H1 (cell line): ENCODE data around the gene LY6G5B. TPM values are rescaled to one million over a fixed set of nuclear protein-coding genes. Genes with fewer than 3 reads are reported as not detected.
A peak's percentile ranks its signal among the peaks of the same experiment; 100 is the strongest.

ENCODE experiments used
- CTCF ChIA-PET: fragments of 300-600 bp; sonication (Branson Sonifier 250); formaldehyde crosslinking; loops from one replicate; lab custom pipeline; 2021; ENCODE audit not compliant: partially characterized antibody; lab: Charles Lee
- POLR2A ChIA-PET: fragments of 300-600 bp; sonication (Branson Sonifier 250); formaldehyde crosslinking; loops from one replicate; lab custom pipeline; 2021; ENCODE audit warnings: inconsistent platforms; ENCODE audit not compliant: partially characterized antibody; lab: Charles Lee
- DNase-seq, 2 experiments: peaks; one replicate each; pipeline versions ENCODE4 v3.0.0 to v3.0.0-alpha.2; 2010 to 2022; ENCODE audit warnings: low spot score in 2 of 2, low read depth in 1 of 2, mixed read lengths in 1 of 2
- FAIRE-seq: peaks from 2 replicates; lab custom pipeline; 2011; peaks lifted over from hg19 to GRCh38; lab: Jason Lieb, UNC
- H2AFZ ChIP-seq: 2 replicates; pipeline ENCODE4 v1.8.1; 2012; ENCODE audit warnings: low read length, inconsistent platforms
- H2AK5ac ChIP-seq: 2 replicates; pipeline ENCODE4 v1.6.1; 2013; ENCODE audit warnings: low read depth, low read length
- H2BK120ac ChIP-seq: replicated peaks from 2 replicates; pipeline ENCODE3; 2013; ENCODE audit warnings: low read depth, low read length, inconsistent platforms
- H2BK12ac ChIP-seq: 2 replicates; pipeline ENCODE4 v1.6.1; 2013; ENCODE audit warnings: low read depth, low read length
- H2BK15ac ChIP-seq: 2 replicates; pipeline ENCODE4 v1.6.1; 2013; ENCODE audit warnings: low read length
- H2BK20ac ChIP-seq: 2 replicates; pipeline ENCODE4 v1.6.1; 2013; ENCODE audit warnings: low read length
- H2BK5ac ChIP-seq: 2 replicates; pipeline ENCODE4 v1.6.1; 2013; ENCODE audit warnings: low read depth, low read length
- H3K14ac ChIP-seq: 2 replicates; pipeline ENCODE4 v1.6.1; 2013; ENCODE audit warnings: inconsistent platforms; ENCODE audit not compliant: insufficient read length
- H3K18ac ChIP-seq: 2 replicates; pipeline ENCODE4 v1.6.1; 2013; ENCODE audit warnings: low read length; ENCODE audit errors: extremely low read depth
- H3K23ac ChIP-seq: 2 replicates; pipeline ENCODE4 v1.6.1; 2013; ENCODE audit warnings: inconsistent platforms; ENCODE audit not compliant: insufficient read length
- H3K23me2 ChIP-seq: 2 replicates; pipeline ENCODE4 v1.6.1; 2013; ENCODE audit warnings: low read depth, low read length
- H3K27ac ChIP-seq: 2 replicates; pipeline ENCODE4 v1.6.1; 2011; ENCODE audit warnings: low read depth, low read length, inconsistent platforms
- H3K27me3 ChIP-seq, 4 experiments: replicated peaks in 1 of 4; 1 replicate in 1 of 4; 2 replicates in 3 of 4; pipeline versions ENCODE4 v1.6.1 to v1.8.1; 2011 to 2013; ENCODE audit warnings: low read length in 3 of 4, mild to moderate bottlenecking in 3 of 4, inconsistent platforms in 2 of 4, mixed read lengths in 2 of 4, moderate library complexity in 1 of 4; ENCODE audit not compliant: control insufficient read depth in 3 of 4, insufficient read depth in 3 of 4; ENCODE audit errors: extremely low read depth in 1 of 4
- H3K36me3 ChIP-seq, 4 experiments: 2 replicates each; pipeline versions ENCODE4 v1.6.1 to v1.8.1; 2011 to 2013; ENCODE audit warnings: mild to moderate bottlenecking in 4 of 4, low read length in 3 of 4, moderate library complexity in 2 of 4, control low read depth in 1 of 4, inconsistent platforms in 1 of 4; ENCODE audit not compliant: insufficient read depth in 4 of 4, control insufficient read depth in 2 of 4
- H3K4ac ChIP-seq: replicated peaks from 2 replicates; pipeline ENCODE3; 2013; ENCODE audit warnings: low read length, low read depth, mixed read lengths, inconsistent platforms; ENCODE audit not compliant: insufficient read length
- H3K4me1 ChIP-seq, 4 experiments: replicated peaks in 1 of 4; 1 replicate in 1 of 4; 2 replicates in 3 of 4; pipeline versions ENCODE4 v1.6.1 to v1.8.1; 2011 to 2013; ENCODE audit warnings: low read length in 3 of 4, inconsistent platforms in 2 of 4, mixed read lengths in 1 of 4; ENCODE audit not compliant: insufficient read depth in 4 of 4, control insufficient read depth in 3 of 4
- H3K4me2 ChIP-seq, 2 experiments: 2 replicates each; pipeline versions ENCODE4 v1.6.1 to v1.8.1; 2011 to 2013; ENCODE audit warnings: low read depth in 2 of 2, low read length in 2 of 2, control low read depth in 1 of 2, inconsistent platforms in 1 of 2, mild to moderate bottlenecking in 1 of 2; ENCODE audit not compliant: insufficient read depth in 1 of 2
- H3K4me3 ChIP-seq, 4 experiments: fragments of 200-600, 300-600 bp in 1 of 4; sonication (generic), shearing (Covaris generic), sonication (Bioruptor Twin) in 1 of 4; 2 replicates each; pipeline versions ENCODE4 v1.5.1 to v1.8.1; 2011 to 2016; ENCODE audit warnings: low read length in 4 of 4, low read depth in 3 of 4, control low read depth in 2 of 4, inconsistent platforms in 2 of 4, mild to moderate bottlenecking in 2 of 4, mixed read lengths in 1 of 4, moderate library complexity in 1 of 4; ENCODE audit not compliant: insufficient read depth in 2 of 4; ENCODE audit errors: extremely low read depth in 1 of 4
- H3K56ac ChIP-seq: replicated peaks from 2 replicates; pipeline ENCODE3; 2013; ENCODE audit warnings: low read depth, mild to moderate bottlenecking, mixed read lengths, low read length, inconsistent platforms; ENCODE audit not compliant: insufficient read length
- H3K79me1 ChIP-seq: 2 replicates; pipeline ENCODE4 v1.6.1; 2013; ENCODE audit warnings: low read depth, low read length, control low read depth
- H3K79me2 ChIP-seq, 2 experiments: 2 replicates each; pipeline versions ENCODE4 v1.6.1 to v1.8.1; 2012 to 2013; ENCODE audit warnings: low read length in 2 of 2, mild to moderate bottlenecking in 2 of 2, inconsistent platforms in 1 of 2; ENCODE audit not compliant: insufficient read depth in 2 of 2, control insufficient read depth in 1 of 2
- H3K9ac ChIP-seq, 4 experiments: replicated peaks in 1 of 4; 1 replicate in 1 of 4; 2 replicates in 3 of 4; pipeline versions ENCODE4 v1.6.1 to v1.8.1; 2011 to 2013; ENCODE audit warnings: low read depth in 3 of 4, low read length in 3 of 4, control low read depth in 2 of 4, mild to moderate bottlenecking in 2 of 4, moderate library complexity in 2 of 4, inconsistent platforms in 1 of 4; ENCODE audit errors: extremely low read depth in 1 of 4
- H3K9me3 ChIP-seq, 2 experiments: 2 replicates each; pipeline versions ENCODE4 v1.6.1 to v1.8.1; 2012 to 2013; ENCODE audit warnings: mild to moderate bottlenecking in 2 of 2, moderate library complexity in 2 of 2, control low read depth in 1 of 2, inconsistent platforms in 1 of 2, low read depth in 1 of 2, low read length in 1 of 2, mixed read lengths in 1 of 2; ENCODE audit not compliant: insufficient read depth in 2 of 2
- H4K20me1 ChIP-seq, 2 experiments: replicated peaks in 1 of 2; 2 replicates each; pipeline versions ENCODE3 to v1.8.1; 2011 to 2013; ENCODE audit warnings: inconsistent platforms in 2 of 2, low read length in 2 of 2, mild to moderate bottlenecking in 1 of 2; ENCODE audit not compliant: insufficient read depth in 2 of 2, control insufficient read depth in 1 of 2
- H4K5ac ChIP-seq: 2 replicates; pipeline ENCODE4 v1.6.1; 2013; ENCODE audit warnings: low read length, low read depth, mixed read lengths, inconsistent platforms; ENCODE audit not compliant: insufficient read length
- H4K8ac ChIP-seq: 2 replicates; pipeline ENCODE4 v1.8.0; 2013; ENCODE audit warnings: mild to moderate bottlenecking, moderate library complexity, low read length, inconsistent platforms; ENCODE audit not compliant: insufficient read depth; ENCODE audit errors: extremely low read depth
- H4K91ac ChIP-seq: replicated peaks from 2 replicates; pipeline ENCODE3; 2013; ENCODE audit warnings: low read length, mixed read lengths, inconsistent platforms; ENCODE audit not compliant: insufficient read length
- CTBP2 ChIP-seq: IDR thresholded peaks from 2 replicates; pipeline ENCODE4 v1.7.0; 2011; ENCODE audit warnings: borderline replicate concordance, mild to moderate bottlenecking, moderate library complexity, mixed read lengths, low read length; ENCODE audit not compliant: insufficient read depth, insufficient read length
- EP300 ChIP-seq, 2 experiments: IDR thresholded peaks; 1 replicate in 1 of 2; 2 replicates in 1 of 2; pipeline ENCODE4 v1.6.1; 2011 to 2012; ENCODE audit warnings: low read depth in 2 of 2, low read length in 2 of 2, mild to moderate bottlenecking in 2 of 2, borderline replicate concordance in 1 of 2, inconsistent platforms in 1 of 2, moderate library complexity in 1 of 2
- MAFK ChIP-seq: IDR thresholded peaks from 2 replicates; pipeline ENCODE4 v1.6.1; 2012; ENCODE audit warnings: low read depth, mild to moderate bottlenecking, improper control_type of control experiment, low read length
- NRF1 ChIP-seq: IDR thresholded peaks from 2 replicates; pipeline ENCODE4 v1.6.1; 2011; ENCODE audit warnings: mild to moderate bottlenecking, low read depth, low read length, improper control_type of control experiment
- SIRT6 ChIP-seq: IDR thresholded peaks from one replicate; pipeline ENCODE4 v1.7.1; 2012; ENCODE audit warnings: low read length, inconsistent platforms
- WGBS, 2 experiments: shearing (Covaris generic) in 1 of 2; methylation state at CpG; one replicate each; pipeline versions ENCODE4 v1.1.6 to v1.1.7; 2013 to 2015; ENCODE audit warnings: low lambda C conversion rate in 2 of 2, mixed read lengths in 2 of 2, inconsistent platforms in 1 of 2, low coverage in 1 of 2, missing lambda C conversion rate in 1 of 2; ENCODE audit not compliant: insufficient replicate concordance in 2 of 2, insufficient coverage in 1 of 2, insufficient read length in 1 of 2; ENCODE audit errors: extremely low coverage in 1 of 2, missing lambda C conversion rate in 1 of 2; 5-methylcytosine and 5-hydroxymethylcytosine counted together
- polyA plus RNA-seq, 7 experiments: library from polyadenylated mRNA; depleted of rRNA in 3 of 7; stranded (reverse) in 5 of 7; unstranded in 2 of 7; fragments of >200 nt in 5 of 7; fragments of 200-250 nt in 2 of 7; gene quantifications; 1 replicate in 5 of 7; 2 replicates in 1 of 7; 4 replicates in 1 of 7; pipeline versions ENCODE4 v1.2.1 to v1.2.3, GENCODE V29; 2011 to 2013; ENCODE audit warnings: missing spikeins in 2 of 7, mixed read lengths in 2 of 7
- total RNA-seq: library from RNA; stranded (reverse); fragmentation: NEBNext Ultra II Directional; extraction: Animal tissue kit (Norgen Biotek cat#: 25700); gene quantifications from 2 replicates; pipeline ENCODE4 v1.2.1, GENCODE V29; 2021

Gene LY6G5B
- total and polyA plus RNA-seq, 2 of the 8 experiments (the other 6 are each of a cell fraction or from before 2014, with no cell fraction given): 10.6 to 12.6 TPM

DNA sequence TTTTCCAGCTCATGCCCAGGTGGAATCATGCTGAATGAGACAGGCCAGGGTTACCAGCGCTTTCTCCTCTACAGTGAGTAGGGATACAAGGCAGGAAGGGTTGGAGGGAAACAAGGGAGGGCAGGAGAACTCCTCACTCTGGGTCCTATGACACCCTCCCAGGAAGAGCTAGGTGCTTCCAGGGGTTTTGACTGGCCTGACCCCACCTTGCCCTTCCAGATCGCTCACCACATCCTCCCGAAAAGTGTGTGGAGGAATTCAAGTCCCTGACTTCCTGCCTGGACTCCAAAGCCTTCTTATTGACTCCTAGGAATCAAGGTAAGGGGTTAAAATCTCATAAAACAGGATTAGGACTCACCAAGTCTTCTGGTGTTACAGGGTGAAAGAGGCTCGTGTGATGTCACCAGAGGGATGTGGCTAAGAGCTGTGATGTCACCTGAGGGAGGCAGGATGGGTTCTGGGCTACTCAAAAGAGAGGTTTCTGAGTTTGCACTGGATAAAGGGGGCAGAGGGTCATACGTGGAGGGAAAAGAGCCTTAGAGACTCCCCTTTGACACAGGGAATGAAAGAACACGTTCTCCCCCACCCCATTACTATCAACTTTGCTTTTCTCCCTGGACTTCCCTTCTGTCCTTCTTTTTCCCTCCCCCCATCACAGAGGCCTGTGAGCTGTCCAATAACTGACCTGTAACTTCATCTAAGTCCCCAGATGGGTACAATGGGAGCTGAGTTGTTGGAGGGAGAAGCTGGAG, 12.2 kb upstream of the LY6G5B start:
- no peaks in the 10 kb centered on the region for H3K27me3 ChIP-seq
- CTCF ChIA-PET: interaction anchor here (0.6 to 3.2 kb wide), 5 partner anchors 51 to 116 kb away, joined by 3 to 9 read pairs (median 6); no protein-coding TSS in a partner anchor
- H3K4me2 ChIP-seq: no peak overlapping the region
- H4K91ac ChIP-seq: no peak overlapping the region
- H4K20me1 ChIP-seq: peaks cover 0 to 3% of the 10 kb centered on the region in 2 experiments
- H3K14ac ChIP-seq: no peak overlapping the region
- DNase-seq: no peak
- H2BK120ac ChIP-seq: no peak overlapping the region
- no peak overlapping the region for H3K4me3 ChIP-seq
- no peak overlapping the region for H4K5ac ChIP-seq
- H2BK5ac ChIP-seq: peak overlapping the region; percentile 35; the same call in 1 of the 2 replicates
- no peak overlapping the region for H2AFZ ChIP-seq
- TF ChIP-seq SIRT6: no peak
- TF ChIP-seq CTBP2: no peak
- TF ChIP-seq EP300 (IDR thresholded peaks at IDR 0.05; ENCODE audit: borderline replicate concordance in 1 of 2, low read depth in 2 of 2, low read length in 2 of 2): no peak
- TF ChIP-seq NRF1: no peak
- no peak for TF ChIP-seq MAFK
- TF ChIP-seq, all 59 proteins: peak for 0
- no peak overlapping the region for H3K18ac ChIP-seq
- peaks cover 4% of the 10 kb centered on the region for H3K23me2 ChIP-seq
- H4K8ac ChIP-seq: no peak overlapping the region
- H2BK12ac ChIP-seq: no peak overlapping the region
- no peak overlapping the region for H3K56ac ChIP-seq
- POLR2A ChIA-PET: interaction anchor here (1.0 to 25.5 kb wide), 8 partner anchors 6 to 127 kb away, joined by 3 to 883 read pairs (median 12); partner anchors contain the start of genes AIF1, ATP6V1G2, C6orf47 and CSNK2B
- WGBS, 2 experiments: 83% methylated on average over 6 of the region's 6 CpGs; no CpG with 5 or more reads in 1 of the 2 experiments
- peaks cover 4 to 10% (median 7%) of the 10 kb centered on the region in 4 experiments; a peak in 5 of 8 replicates for H3K36me3 ChIP-seq
- no peak overlapping the region for H3K4ac ChIP-seq
- no peak overlapping the region for H3K23ac ChIP-seq
- H2BK15ac ChIP-seq: no peak overlapping the region
- no peak overlapping the region for H2BK20ac ChIP-seq
- FAIRE-seq: no peak
- no peaks in the 10 kb centered on the region for H3K9me3 ChIP-seq
- no peak overlapping the region for H2AK5ac ChIP-seq
- peaks cover 9% of the 10 kb centered on the region for H3K79me1 ChIP-seq
- peaks cover 0 to 7% (median 2%) of the 10 kb centered on the region in 4 experiments; a peak in 3 of 7 replicates for H3K4me1 ChIP-seq
- H3K79me2 ChIP-seq: peaks cover 0 to 22% of the 10 kb centered on the region in 2 experiments; a peak in 2 of 4 replicates
- no peak overlapping the region for H3K27ac ChIP-seq
- H3K9ac ChIP-seq: no peak overlapping the region
